Activated B cell treated with CpG ODN at 0.5 μM for 24 hours (primary cell): ENCODE data around the gene ARHGAP5. TPM values are rescaled to one million over a fixed set of nuclear protein-coding genes. Genes with fewer than 3 reads are reported as not detected.

Source experiments
- ATAC-seq: fragments of 200-7000 bp; cut with Tn5 transposase; one replicate; pipeline ENCODE4 v1.10.0; 2021; ENCODE audit warnings: low read depth, mild to moderate bottlenecking, moderate library complexity
- CTCF ChIA-PET: fragments of 350-600 bp; sonication (Branson Sonifier 250); formaldehyde crosslinking; loops from one replicate; lab custom pipeline; 2021; ENCODE audit warnings: antibody characterized with exemption; lab: Charles Lee
- POLR2A ChIA-PET: fragments of 350-600 bp; sonication (Branson Sonifier 250); formaldehyde crosslinking; loops from one replicate; lab custom pipeline; 2021; ENCODE audit warnings: antibody characterized with exemption; lab: Charles Lee
- DNase-seq: peaks from one replicate; pipeline ENCODE4 v3.0.0; 2022
- H3K27ac Mint-ChIP-seq: one replicate; pipeline ENCODE4 v1.8.0; 2020; ENCODE audit warnings: mixed read lengths
- H3K27me3 Mint-ChIP-seq: one replicate; pipeline ENCODE4 v1.8.0; 2021; ENCODE audit warnings: mixed read lengths
- H3K36me3 Mint-ChIP-seq: one replicate; pipeline ENCODE4 v1.8.0; 2021; ENCODE audit warnings: low read depth, mixed read lengths
- H3K4me1 Mint-ChIP-seq: one replicate; pipeline ENCODE4 v1.8.0; 2021; ENCODE audit warnings: mixed read lengths
- H3K4me3 Mint-ChIP-seq: one replicate; pipeline ENCODE4 v1.8.0; 2020; ENCODE audit warnings: mild to moderate bottlenecking, mixed read lengths
- H3K9me3 Mint-ChIP-seq: one replicate; pipeline ENCODE4 v1.8.0; 2020; ENCODE audit warnings: mixed read lengths
- CTCF ChIP-seq: fragments of 200-600 bp; IDR thresholded peaks from one replicate; pipeline ENCODE4 v1.8.0; 2022; ENCODE audit warnings: antibody characterized with exemption, mild to moderate bottlenecking
- intact Hi-C: fragments of 100-400 bp; cut with micrococcal nuclease; formaldehyde crosslinking; loops from one replicate; pipeline ENCODE4 v1.15.1; 2024
- total RNA-seq: library from RNA; stranded (reverse); gene quantifications from 2 replicates; pipeline ENCODE4 v1.2.3, GENCODE V29; 2022

ARHGAP5 gene
- total RNA-seq, 1 donor from 2014 or later = 54.4 TPM

GRCh38 chr14:32104308-32104707, 27.2 kb downstream of the ARHGAP5 start:
- ChIA-PET CTCF (no interaction called here), POLR2A (no interaction called here)
- Mint-ChIP-seq H3K4me1 (peaks cover 29% of the 10 kb centered on the region), H3K27ac (no peak overlapping the region), H3K36me3 (peaks cover 7% of the 10 kb centered on the region), H3K27me3 (no peaks in the 10 kb centered on the region), H3K4me3 (no peak overlapping the region), H3K9me3 (no peaks in the 10 kb centered on the region)
- ATAC-seq (no peak), DNase-seq (no peak)
- TF ChIP-seq CTCF = no peak
- intact Hi-C loops = loop anchor here (2.0 kb wide), 1 partner anchor 16 kb away; no protein-coding TSS in a partner anchor

GRCh38 chr14:32104803-32105202, 27.7 kb downstream of the ARHGAP5 start:
- H3K27me3 Mint-ChIP-seq = no peaks in the 10 kb centered on the region
- peaks cover 29% of the 10 kb centered on the region for H3K4me1 Mint-ChIP-seq
- CTCF ChIA-PET = no interaction called here
- H3K36me3 Mint-ChIP-seq = peaks cover 7% of the 10 kb centered on the region
- H3K27ac Mint-ChIP-seq = no peak overlapping the region
- H3K4me3 Mint-ChIP-seq = no peak overlapping the region
- POLR2A ChIA-PET = no interaction called here
- intact Hi-C loops = loop anchor here (2.0 kb wide), 1 partner anchor 16 kb away; no protein-coding TSS in a partner anchor
- ATAC-seq (no peak), DNase-seq (no peak)
- no peaks in the 10 kb centered on the region for H3K9me3 Mint-ChIP-seq
- no peak for TF ChIP-seq CTCF

- intact Hi-C loops = no loop called here
- Mint-ChIP-seq H3K4me1 (peaks cover 6% of the 10 kb centered on the region), H3K27ac (no peak overlapping the region), H3K4me3 (no peak overlapping the region), H3K27me3 (no peaks in the 10 kb centered on the region), H3K9me3 (no peaks in the 10 kb centered on the region), H3K36me3 (peaks cover 7% of the 10 kb centered on the region)
- POLR2A ChIA-PET = no interaction called here
- no peak for DNase-seq
- no peak for ATAC-seq
- no peak for TF ChIP-seq CTCF
- CTCF ChIA-PET = no interaction called here
Measured at GRCh38 chr14:32109676-32110547, 32.8 kb downstream of the ARHGAP5 start.

GRCh38 chr14:32110548-32110896, 33.4 kb downstream of the ARHGAP5 start:
- peaks cover 8% of the 10 kb centered on the region for H3K36me3 Mint-ChIP-seq
- no peak overlapping the region for H3K4me3 Mint-ChIP-seq
- POLR2A ChIA-PET = interaction anchor here (0.9 kb wide), 1 partner anchor 9 kb away, joined by 3 read pairs; no protein-coding TSS in a partner anchor
- CTCF ChIA-PET = no interaction called here
- no peak for ATAC-seq
- no peaks in the 10 kb centered on the region for H3K27me3 Mint-ChIP-seq
- no peak overlapping the region for H3K27ac Mint-ChIP-seq
- no peak for TF ChIP-seq CTCF
- H3K4me1 Mint-ChIP-seq = peaks cover 5% of the 10 kb centered on the region
- DNase-seq = no peak
- intact Hi-C loops = no loop called here
- H3K9me3 Mint-ChIP-seq = no peaks in the 10 kb centered on the region

GRCh38 chr14:32121536-32121935, 44.4 kb downstream of the ARHGAP5 start:
- TF ChIP-seq CTCF = no peak
- H3K4me3 Mint-ChIP-seq = no peak overlapping the region
- CTCF ChIA-PET = no interaction called here
- peaks cover under 1% of the 10 kb centered on the region for H3K9me3 Mint-ChIP-seq
- no peaks in the 10 kb centered on the region for H3K27me3 Mint-ChIP-seq
- POLR2A ChIA-PET = no interaction called here
- H3K36me3 Mint-ChIP-seq = peaks cover 43% of the 10 kb centered on the region
- peaks cover 4% of the 10 kb centered on the region for H3K4me1 Mint-ChIP-seq
- H3K27ac Mint-ChIP-seq = no peak overlapping the region
- no peak for ATAC-seq
- intact Hi-C loops = loop anchor here (2.0 kb wide), 1 partner anchor 17 kb away; no protein-coding TSS in a partner anchor
- DNase-seq = no peak
